GM13976 (cell line): ENCODE data around the gene BCL11B.

ENCODE experiments used
- DNase-seq: peaks from one replicate; pipeline ENCODE4 v3.0.0; 2012; ENCODE audit warnings: low spot score
- CTCF ChIP-seq: IDR thresholded peaks from 2 replicates; pipeline ENCODE4 v1.5.1; 2012; ENCODE audit warnings: borderline replicate concordance, mild to moderate bottlenecking; ENCODE audit not compliant: insufficient read depth; ENCODE audit errors: extremely low read depth, missing control alignments, control extremely low read depth
- in situ Hi-C: fragments of 300-500 bp; cut with MboI; formaldehyde crosslinking; loops from one replicate; pipeline ENCODE4 v1.12.0; 2022; ENCODE audit warnings: low sequenced_read_pairs, mixed read lengths, inconsistent platforms; ENCODE audit not compliant: unreplicated experiment

BCL11B gene

GRCh38 chr14:99224116-99224910, 47.7 kb downstream of the BCL11B start:
- in situ Hi-C loops: no loop called here
- no peak for DNase-seq
- no peak for TF ChIP-seq CTCF

GRCh38 chr14:99221445-99221844, 50.6 kb downstream of the BCL11B start:
- no peak for DNase-seq
- in situ Hi-C loops: no loop called here
- no peak for TF ChIP-seq CTCF

GRCh38 chr14:99217066-99217955, 54.7 kb downstream of the BCL11B start:
- no peak for DNase-seq
- in situ Hi-C loops: no loop called here
- TF ChIP-seq CTCF: no peak

GRCh38 chr14:99216191-99216590, 55.8 kb downstream of the BCL11B start:
- in situ Hi-C loops: no loop called here
- TF ChIP-seq CTCF: no peak
- DNase-seq: no peak

- no peak for DNase-seq
- in situ Hi-C loops: no loop called here
- TF ChIP-seq CTCF: no peak
These were observed 56.7 kb downstream of the BCL11B start for GRCh38 chr14:99215277-99215676.

GRCh38 chr14:99214701-99215100, 57.3 kb downstream of the BCL11B start:
- no peak for DNase-seq
- in situ Hi-C loops: no loop called here
- TF ChIP-seq CTCF: no peak
